Mesodermal cell (in vitro differentiated cells): Measurements from ENCODE around the gene FNDC3A. TPM values are rescaled to one million over a fixed set of nuclear protein-coding genes. Genes with fewer than 3 reads are reported as not detected.

ENCODE experiments used
- H3K27ac ChIP-seq: 2 replicates; pipeline ENCODE4 v1.7.0; 2013; ENCODE audit warnings: mild to moderate bottlenecking, low read depth, low read length, moderate library complexity; ENCODE audit not compliant: severe bottlenecking
- H3K36me3 ChIP-seq: 2 replicates; pipeline ENCODE4 v1.7.1; 2013; ENCODE audit warnings: mild to moderate bottlenecking, low read length, moderate library complexity; ENCODE audit not compliant: control insufficient read depth, insufficient read depth
- H3K4me1 ChIP-seq: one replicate; pipeline ENCODE4 v1.7.1; 2013; ENCODE audit warnings: mild to moderate bottlenecking, low read length; ENCODE audit not compliant: insufficient read depth, control insufficient read depth, poor library complexity, severe bottlenecking
- H3K4me3 ChIP-seq: 2 replicates; pipeline ENCODE4 v1.7.0; 2013; ENCODE audit warnings: low read length, control low read depth, mild to moderate bottlenecking; ENCODE audit not compliant: insufficient read depth, poor library complexity, severe bottlenecking; ENCODE audit errors: extremely low read depth
- H3K9me3 ChIP-seq: 2 replicates; pipeline ENCODE4 v1.7.1; 2013; ENCODE audit warnings: mild to moderate bottlenecking, low read length, moderate library complexity; ENCODE audit not compliant: control insufficient read depth
- WGBS, 2 experiments: methylation state at CpG; one replicate each; pipeline ENCODE4 v1.1.5; 2013; ENCODE audit warnings: missing lambda C conversion rate in 2 of 2; ENCODE audit not compliant: insufficient coverage in 2 of 2; 5-methylcytosine and 5-hydroxymethylcytosine counted together
- polyA plus RNA-seq, 2 experiments: library from polyadenylated mRNA; stranded (reverse); fragments of 50-300 nt; gene quantifications; one replicate each; pipeline ENCODE4 v1.2.3, GENCODE V29; 2013

Gene FNDC3A
- polyA plus RNA-seq (2013, experiment 1 of 2), result 57.3 TPM
- polyA plus RNA-seq (2013, experiment 2 of 2), result 58.0 TPM

- peak within 1 kb of the TSS; percentile 63 for H3K4me3 ChIP-seq
- H3K36me3 ChIP-seq, result no peaks in the 10 kb centered on the region
- peak within 1 kb of the TSS; percentile 92 for H3K27ac ChIP-seq
- H3K9me3 ChIP-seq, result peaks cover 28% of the 10 kb centered on the region
- H3K4me1 ChIP-seq, result peaks cover 12% of the 10 kb centered on the region
- 0% methylated on average over 52 to 72 of the region's 86 CpGs for WGBS, 2 experiments
Observed at GRCh38 chr13:48975856-48976575, at the start of gene FNDC3A. FNDC3A (plus strand) TSS chr13:48975912; CDS start chr13:49006191, 30,279 bp downstream.

GRCh38 chr13:48928757-48929430, 46.8 kb upstream of the FNDC3A start:
- no peaks in the 10 kb centered on the region for H3K9me3 ChIP-seq
- no peak overlapping the region for H3K4me3 ChIP-seq
- H3K4me1 ChIP-seq, result no peaks in the 10 kb centered on the region
- H3K27ac ChIP-seq, result no peak overlapping the region
- H3K36me3 ChIP-seq, result no peaks in the 10 kb centered on the region
- WGBS, 2 experiments, result 91 to 92% methylated on average over 3 to 5 of the region's 5 CpGs

- WGBS, 2 experiments, result no CpG with 5 or more reads among the region's 1 CpG
- Histone ChIP-seq H3K27ac (no peak overlapping the region), H3K4me3 (no peak overlapping the region)
Observed at GRCh38 chr13:48930918-48931317, 44.8 kb upstream of the FNDC3A start.

GRCh38 chr13:48938308-48938943, 37.3 kb upstream of the FNDC3A start:
- Histone ChIP-seq H3K4me1 (no peaks in the 10 kb centered on the region), H3K27ac (peak overlapping the region; percentile 45), H3K9me3 (no peaks in the 10 kb centered on the region), H3K4me3 (no peak overlapping the region), H3K36me3 (no peaks in the 10 kb centered on the region)

More at GRCh38 chr13:48930918-48931317, 44.8 kb upstream of the FNDC3A start:
- H3K36me3 ChIP-seq, result no peaks in the 10 kb centered on the region
- H3K9me3 ChIP-seq, result no peaks in the 10 kb centered on the region
- no peaks in the 10 kb centered on the region for H3K4me1 ChIP-seq

GRCh38 chr13:48939728-48940127, 36.0 kb upstream of the FNDC3A start:
- Histone ChIP-seq H3K4me3 (no peak overlapping the region), H3K4me1 (no peaks in the 10 kb centered on the region), H3K9me3 (no peaks in the 10 kb centered on the region), H3K36me3 (no peaks in the 10 kb centered on the region), H3K27ac (no peak overlapping the region)
- WGBS, 2 experiments, result 86% methylated on average over 2 of the region's 2 CpGs; no CpG with 5 or more reads in 1 of the 2 experiments

- WGBS, 2 experiments, result no CpG with 5 or more reads among the region's 2 CpGs
- Histone ChIP-seq H3K9me3 (no peaks in the 10 kb centered on the region), H3K4me3 (no peak overlapping the region), H3K4me1 (no peaks in the 10 kb centered on the region), H3K36me3 (no peaks in the 10 kb centered on the region), H3K27ac (no peak overlapping the region)
Observed at GRCh38 chr13:48942131-48942530, 33.6 kb upstream of the FNDC3A start.

GRCh38 chr13:48944221-48944620, 31.5 kb upstream of the FNDC3A start:
- H3K27ac ChIP-seq, result no peak overlapping the region
- 82 to 100% methylated on average over 3 of the region's 3 CpGs for whole genome bisulfite sequencing, 2 experiments

GRCh38 chr13:48945626-48946025, 30.1 kb upstream of the FNDC3A start:
- no CpG with 5 or more reads among the region's 1 CpG for WGBS, 2 experiments
- Histone ChIP-seq H3K4me3 (no peak overlapping the region), H3K9me3 (no peaks in the 10 kb centered on the region), H3K4me1 (no peaks in the 10 kb centered on the region), H3K36me3 (no peaks in the 10 kb centered on the region), H3K27ac (no peak overlapping the region)

More at GRCh38 chr13:48944221-48944620, 31.5 kb upstream of the FNDC3A start:
- Histone ChIP-seq H3K4me3 (no peak overlapping the region), H3K36me3 (no peaks in the 10 kb centered on the region), H3K4me1 (no peaks in the 10 kb centered on the region), H3K9me3 (no peaks in the 10 kb centered on the region)

GRCh38 chr13:48946163-48946562, 29.5 kb upstream of the FNDC3A start:
- no peaks in the 10 kb centered on the region for H3K36me3 ChIP-seq
- no peak overlapping the region for H3K4me3 ChIP-seq
- no peaks in the 10 kb centered on the region for H3K9me3 ChIP-seq
- H3K4me1 ChIP-seq, result no peaks in the 10 kb centered on the region
- no peak overlapping the region for H3K27ac ChIP-seq
- WGBS, 2 experiments, result 81 to 95% methylated on average over 2 of the region's 2 CpGs

GRCh38 chr13:48949566-48950500, 25.9 kb upstream of the FNDC3A start:
- no peaks in the 10 kb centered on the region for H3K9me3 ChIP-seq
- no peak overlapping the region for H3K4me3 ChIP-seq
- WGBS, 2 experiments, result 90% methylated on average over 2 of the region's 4 CpGs; no CpG with 5 or more reads in 1 of the 2 experiments
- H3K4me1 ChIP-seq, result peaks cover 7% of the 10 kb centered on the region
- H3K27ac ChIP-seq, result no peak overlapping the region
- no peaks in the 10 kb centered on the region for H3K36me3 ChIP-seq
